HG03558 (cell line): ENCODE measurements around the gene OPHN1.

Source experiments
- ATAC-seq: cut with Tn5 transposase; IDR thresholded peaks from one replicate; pipeline ENCODE4 v1.9.1; 2021; ENCODE audit warnings: moderate number of reproducible peaks; ENCODE audit not compliant: unreplicated experiment; ENCODE audit errors: extremely low read depth

The OPHN1 gene

DNA sequence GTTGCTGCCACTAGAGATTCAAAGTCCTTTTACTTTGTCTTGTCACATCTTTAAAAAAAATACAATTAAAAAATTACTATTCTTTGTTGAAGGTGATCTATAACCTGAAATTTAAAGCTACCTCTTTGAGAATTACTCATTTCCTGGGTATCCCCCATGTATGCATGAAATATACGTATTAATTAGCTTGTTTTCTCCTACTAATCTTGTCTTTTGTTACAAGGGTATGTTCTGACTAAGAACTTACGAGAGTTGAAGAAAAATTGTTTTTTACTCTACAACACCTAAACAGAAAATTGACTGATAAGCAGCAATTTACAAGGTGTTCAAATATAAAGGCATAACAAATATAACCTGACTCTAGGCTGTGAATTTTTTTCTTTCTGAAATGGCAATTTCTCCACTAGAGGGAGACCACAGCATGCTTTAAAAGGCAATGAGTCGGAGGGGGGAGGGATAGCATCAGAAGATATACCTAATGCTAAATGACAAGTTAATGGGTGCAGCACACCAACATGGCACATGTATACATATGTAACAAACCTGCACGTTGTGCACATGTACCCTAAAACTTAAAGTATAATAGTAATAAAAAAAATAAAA, 249.6 kb downstream of the OPHN1 start:
- no peak for ATAC-seq

DNA sequence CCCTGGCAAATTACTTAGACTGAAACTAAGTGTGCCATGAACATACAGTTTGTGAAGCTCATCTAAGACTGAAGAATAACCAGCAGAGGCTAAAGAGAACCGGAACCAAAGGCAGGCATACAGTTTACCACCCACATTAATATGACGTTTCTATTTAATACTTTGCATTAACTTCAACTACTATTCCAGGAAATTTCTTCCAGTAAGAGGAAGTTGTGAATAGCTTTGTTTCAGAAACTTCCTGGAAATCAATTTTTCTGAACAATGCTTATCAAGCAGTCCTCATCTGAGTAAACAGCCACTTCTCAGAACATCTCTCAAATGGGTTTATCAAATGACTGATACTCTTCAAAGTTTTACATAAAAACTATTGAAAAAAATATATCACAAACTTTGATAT, 252.7 kb downstream of the OPHN1 start:
- ATAC-seq = no peak

DNA sequence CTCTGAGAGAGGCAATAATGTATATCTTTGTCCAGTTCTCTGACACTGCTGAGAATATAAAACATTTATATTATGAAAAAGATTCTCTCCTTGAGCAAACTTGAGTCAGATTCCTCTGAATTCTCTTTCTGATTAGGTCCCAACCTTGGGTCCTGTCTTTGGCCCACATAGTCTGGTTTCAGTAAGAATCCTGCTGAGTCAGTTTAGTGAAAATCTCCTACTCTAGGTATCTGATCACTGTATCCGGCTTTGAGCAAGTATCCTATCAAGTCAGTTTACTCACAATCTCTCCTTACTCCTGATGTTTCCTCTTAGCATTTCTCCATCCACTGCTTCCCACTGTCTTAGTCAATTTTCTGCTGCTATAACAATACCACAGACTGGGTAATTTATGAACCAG, 253.9 kb downstream of the OPHN1 start:
- ATAC-seq = no peak

DNA sequence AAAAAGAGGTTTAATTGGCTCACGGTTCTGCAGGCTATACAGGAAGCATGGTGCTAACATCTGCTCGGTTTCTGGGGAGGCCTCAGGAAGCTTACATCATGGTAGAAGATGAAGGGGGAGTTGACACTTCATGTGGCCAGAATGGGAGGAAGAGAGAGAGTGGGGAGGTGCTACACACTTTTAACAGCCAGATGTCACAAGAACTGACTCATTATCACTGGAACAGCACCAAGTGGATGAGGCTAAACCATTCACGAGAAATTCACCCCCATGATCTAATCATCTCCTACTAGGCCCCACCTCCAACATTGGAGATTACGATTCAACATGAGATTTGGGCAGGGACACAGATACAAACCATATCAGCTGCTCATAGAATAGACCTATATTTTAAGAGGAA, 255.8 kb downstream of the OPHN1 start:
- no peak for ATAC-seq

DNA sequence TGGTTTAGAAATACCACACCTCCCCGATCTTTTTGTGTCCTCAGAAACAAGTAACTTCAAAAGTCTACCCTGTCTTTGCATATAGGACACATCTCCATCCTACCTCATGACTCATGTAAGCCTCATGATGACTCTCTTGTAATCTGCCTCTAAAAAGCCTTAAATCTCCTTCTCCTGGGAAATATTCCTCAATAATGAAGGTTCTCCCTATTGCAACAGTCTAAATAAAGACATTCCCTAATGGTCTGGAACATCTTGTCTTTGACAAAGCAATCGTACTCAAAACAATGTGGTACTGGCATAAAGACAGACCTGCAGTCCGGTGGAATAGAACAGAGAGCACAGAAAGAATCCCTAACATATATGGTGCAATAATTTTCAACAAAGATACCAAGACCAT, 257.7 kb downstream of the OPHN1 start:
- ATAC-seq = no peak

DNA sequence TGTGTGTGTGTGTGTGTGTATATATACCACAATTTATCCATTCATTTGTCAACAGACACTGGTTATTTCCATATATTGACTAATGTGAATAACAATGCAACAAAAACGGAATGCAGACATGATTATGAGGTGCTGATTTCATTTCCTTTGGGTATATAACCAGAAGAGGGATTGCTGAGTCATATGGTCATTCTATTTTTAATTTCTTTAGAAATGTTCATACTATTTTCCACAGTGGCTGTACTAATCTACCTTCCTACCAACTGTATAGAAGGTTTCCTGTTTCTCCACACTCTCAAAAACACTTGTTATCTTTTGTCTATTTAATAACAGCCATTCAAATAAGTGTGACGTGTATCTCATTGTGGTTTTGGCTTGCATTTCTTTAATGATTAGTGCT, 269.9 kb downstream of the OPHN1 start:
- no peak for ATAC-seq

DNA sequence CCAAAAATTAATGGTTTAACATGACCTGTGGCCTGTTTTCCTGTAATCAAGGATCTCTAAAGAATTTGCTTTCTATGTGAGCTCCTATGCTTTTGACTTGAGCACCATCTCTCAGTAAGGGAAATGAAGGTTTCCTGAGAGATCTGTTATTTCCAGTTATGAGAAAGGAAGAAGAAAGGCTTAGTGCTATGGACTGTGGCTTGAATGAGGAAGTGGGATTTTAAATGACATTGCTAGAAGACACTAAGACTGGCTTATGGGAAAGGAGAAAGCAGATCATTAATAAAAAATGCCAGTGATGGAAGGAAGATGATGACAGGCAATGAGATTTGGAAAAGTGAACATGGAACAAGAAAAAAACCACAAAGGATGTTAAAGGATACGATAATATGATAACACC, 285.4 kb downstream of the OPHN1 start:
- no peak for ATAC-seq

DNA sequence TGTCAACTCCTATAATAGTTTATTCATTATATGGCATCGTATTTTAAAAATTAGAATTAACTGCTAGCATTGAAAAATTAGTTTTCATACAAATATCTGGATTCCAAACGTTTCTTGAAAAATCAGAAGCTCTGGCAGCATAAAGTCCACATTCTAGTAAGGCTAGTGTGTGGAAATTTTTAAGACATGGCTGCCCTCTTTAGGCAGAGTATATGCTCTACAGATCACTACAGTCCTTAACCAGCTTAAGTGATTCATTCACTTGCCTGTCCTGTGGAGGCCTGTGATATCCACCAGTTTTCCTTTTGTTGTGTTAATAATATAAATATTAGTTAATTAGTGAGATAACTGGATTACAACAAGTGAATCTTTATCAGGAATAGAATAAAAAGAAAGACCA, 287.2 kb downstream of the OPHN1 start:
- ATAC-seq = no peak

DNA sequence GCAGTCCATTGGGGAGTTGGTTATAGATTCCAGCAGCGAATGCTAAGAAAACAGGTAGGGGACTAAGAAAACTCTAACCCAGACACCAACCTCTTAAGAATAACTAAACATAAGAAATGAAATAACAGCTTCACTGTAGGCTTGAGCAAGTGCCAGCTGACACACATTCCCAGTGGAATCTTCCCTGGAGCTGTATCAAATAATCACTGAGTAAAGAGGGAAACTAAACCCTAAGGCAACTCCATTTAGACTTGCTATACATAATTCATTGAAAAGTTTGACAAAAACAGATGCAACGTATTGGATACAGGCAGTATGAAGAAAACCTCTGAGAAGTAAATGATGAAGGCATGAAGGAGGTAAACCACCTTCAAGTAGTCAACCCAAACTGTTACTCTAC, 293.5 kb downstream of the OPHN1 start:
- no peak for ATAC-seq

DNA sequence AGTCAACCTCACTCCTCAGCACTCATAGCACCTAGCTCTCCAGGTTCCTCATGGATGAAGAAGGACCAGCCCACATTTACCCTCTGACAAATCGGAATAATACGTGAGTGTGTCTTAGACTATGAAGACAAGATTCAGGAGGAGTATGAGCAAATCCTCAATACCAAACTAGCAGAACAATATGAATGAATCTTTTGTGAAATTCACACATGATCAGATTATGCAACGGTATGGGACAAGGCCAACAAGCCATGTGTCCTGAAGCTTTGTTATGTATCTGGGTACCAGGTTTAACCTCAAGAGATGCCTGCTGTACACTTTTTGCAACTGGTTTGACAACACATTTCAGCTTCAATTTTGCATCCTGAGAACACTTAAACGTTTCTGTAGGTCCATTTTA, 300.1 kb downstream of the OPHN1 start:
- ATAC-seq = no peak

DNA sequence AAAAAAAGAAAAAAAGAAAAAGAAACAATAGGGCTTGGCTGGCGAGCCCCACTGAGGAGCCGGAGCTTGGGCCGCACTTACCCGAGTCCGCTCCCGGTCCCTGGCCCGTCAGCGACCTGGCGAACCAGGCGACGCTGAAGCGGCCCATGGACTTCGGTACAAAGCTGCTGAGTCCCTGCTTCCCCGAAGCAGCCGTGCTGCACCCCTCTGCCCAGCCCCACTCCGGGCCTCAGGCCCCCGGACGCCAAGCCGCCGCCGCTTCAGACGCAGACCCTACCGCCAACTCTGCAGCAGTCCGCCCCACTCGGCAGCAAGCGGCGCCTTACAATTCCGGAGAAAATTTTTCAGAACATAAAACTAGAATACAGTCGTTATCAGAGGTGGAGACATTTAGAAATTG, 300.5 kb downstream of the OPHN1 start:
- no peak for ATAC-seq

DNA sequence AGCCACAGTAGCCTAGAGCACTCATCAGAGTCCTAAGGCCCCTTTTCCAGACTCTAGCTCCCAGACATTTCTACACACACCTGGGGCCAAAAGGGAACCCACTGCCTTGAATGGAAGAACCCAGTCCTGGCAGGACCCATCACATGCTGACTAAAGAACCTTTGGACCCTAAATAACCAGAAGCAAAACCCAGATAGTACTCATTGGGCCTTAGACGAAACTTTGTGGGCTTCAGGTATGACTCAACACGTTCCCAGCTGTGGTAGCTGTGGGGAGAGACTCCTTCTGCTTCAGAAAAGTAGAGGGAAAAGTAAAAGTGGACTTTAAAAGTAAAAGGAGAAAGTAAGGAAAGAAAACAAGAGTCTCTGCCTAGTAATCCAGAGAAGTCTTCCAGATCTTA, 311.5 kb downstream of the OPHN1 start:
- ATAC-seq = no peak

DNA sequence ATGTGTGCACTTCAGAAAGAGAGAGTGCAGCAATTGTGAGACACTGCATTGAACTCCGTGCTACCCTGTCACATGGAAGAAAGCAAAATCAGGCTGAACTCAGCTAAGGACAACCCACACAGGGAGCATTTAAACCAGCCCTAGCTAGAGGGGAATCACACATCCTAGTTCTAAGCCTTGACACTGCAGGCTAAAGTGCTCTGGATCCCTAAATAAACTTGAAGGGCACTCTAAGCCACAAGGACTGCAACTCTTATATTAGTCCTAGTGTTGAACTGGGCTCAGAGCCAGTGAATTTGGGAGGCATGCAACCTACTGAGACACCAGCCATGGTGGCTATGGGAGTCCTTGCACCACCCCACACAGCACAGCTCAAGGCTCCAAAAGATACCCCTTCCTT, 311.9 kb downstream of the OPHN1 start:
- ATAC-seq = no peak

DNA sequence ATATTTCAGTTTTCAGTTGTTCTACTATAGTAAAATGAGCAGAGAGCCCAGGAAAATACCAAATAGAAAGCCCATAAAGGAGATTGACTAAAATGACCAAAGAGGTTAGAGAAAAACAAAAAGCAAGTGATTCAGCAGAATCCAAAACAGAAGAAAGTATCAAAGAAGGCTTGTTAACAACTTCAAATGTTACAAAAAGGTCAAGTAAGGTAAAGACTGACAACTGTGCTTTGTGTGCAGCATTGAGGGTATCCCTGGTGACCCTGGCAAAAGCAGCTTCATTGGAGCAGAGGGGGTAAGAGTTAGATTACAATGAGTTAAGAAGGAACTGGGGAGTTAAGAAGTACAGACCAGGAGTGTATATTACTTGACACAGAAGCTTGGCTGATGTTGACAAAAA, 317.9 kb downstream of the OPHN1 start:
- ATAC-seq = no peak

DNA sequence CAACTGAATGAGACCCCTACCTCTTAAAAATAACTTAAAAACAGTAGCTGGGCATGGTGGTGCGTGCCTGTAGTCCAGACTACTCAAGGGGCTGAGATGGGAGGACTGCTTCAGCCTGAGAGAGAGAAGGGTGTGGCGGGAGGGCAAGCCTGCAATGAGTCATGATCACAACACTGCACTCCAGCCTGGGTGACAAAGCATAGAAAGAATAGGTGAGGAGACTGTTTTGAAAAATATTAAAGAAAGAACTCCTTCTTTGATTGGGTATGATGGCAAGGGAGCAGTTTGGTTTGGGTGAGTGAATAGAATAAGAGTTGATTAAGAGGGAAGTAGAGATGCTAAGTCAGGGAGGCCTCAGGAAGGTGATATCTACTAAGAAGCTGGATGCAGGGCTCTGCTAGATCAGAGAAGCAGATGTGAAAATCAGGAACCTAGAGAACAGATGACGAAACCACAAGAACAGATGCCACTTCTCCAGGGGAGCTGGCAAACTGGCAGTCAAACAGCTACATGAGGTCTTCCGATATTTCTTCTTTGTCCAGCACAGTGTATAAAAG, 318.6 kb downstream of the OPHN1 start:
- ATAC-seq = no peak

DNA sequence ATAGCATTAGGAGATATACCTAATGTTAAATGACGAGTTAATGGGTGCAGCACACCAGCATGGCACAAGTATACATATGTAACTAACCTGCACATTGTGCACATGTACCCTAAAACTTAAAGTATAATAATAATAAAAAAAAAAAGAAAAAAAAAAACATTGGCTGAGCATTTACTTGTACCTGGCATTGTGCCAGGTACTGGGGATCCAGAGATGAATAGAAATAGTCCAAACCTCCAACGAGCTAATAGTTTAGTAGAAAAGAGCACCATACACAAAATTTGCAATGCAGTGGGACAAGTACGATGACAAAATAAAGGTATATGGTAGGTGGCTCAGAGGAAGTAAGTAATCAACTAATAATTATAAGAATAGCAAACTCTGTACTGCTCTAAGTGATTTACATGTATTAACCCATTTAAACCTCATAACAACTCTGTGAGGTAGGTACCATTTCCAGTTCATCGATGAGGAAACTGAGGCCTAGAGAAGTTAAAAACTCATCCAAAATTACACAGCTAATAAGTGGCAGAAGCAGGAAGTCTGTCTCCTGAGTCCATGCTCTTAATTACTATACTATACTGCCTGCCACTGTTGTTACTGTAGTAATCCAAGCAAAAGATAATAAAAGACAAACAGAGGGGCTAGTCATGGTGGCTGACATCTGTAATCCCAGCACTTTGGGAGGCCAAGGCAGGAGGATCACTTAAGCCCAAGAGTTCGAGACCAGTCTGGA, 319.3 kb downstream of the OPHN1 start:
- no peak for ATAC-seq

DNA sequence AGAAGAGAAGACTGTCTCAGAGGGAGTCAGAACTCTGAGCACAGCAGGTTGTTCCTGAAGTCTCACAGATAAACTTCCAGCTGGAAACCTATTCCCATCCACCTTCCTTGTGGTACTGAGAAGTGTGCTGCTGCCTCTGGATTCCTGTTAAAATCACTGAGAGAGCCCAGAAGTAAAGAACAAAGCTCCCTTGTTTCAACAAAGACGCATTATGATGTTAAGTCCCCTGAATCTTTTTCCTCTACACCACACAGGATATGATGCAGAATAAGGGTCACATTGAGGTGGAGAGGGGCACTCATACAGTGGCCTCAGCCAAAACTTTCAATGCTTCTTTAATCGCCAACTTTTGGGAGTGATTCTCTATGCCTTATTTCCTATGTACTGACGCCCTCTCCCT, 321.0 kb downstream of the OPHN1 start:
- no peak for ATAC-seq

DNA sequence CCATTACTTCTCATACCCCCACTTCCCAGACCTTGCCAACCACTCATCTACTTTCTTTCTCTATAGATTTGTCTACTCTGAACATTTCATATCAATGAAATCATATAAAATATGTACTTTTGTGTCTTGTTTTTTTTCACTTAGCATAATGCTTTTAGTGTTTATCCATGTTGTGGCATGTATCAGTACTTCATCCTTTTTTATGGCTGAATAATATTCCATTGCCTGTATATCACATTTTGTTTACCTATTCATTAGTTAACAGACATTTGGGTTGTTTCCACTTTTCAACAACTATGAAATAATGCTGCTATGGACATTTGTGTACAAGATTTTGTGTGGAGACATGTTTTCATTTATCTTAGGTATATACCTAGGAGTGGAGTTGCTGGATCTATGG, 324.1 kb downstream of the OPHN1 start:
- ATAC-seq = no peak

DNA sequence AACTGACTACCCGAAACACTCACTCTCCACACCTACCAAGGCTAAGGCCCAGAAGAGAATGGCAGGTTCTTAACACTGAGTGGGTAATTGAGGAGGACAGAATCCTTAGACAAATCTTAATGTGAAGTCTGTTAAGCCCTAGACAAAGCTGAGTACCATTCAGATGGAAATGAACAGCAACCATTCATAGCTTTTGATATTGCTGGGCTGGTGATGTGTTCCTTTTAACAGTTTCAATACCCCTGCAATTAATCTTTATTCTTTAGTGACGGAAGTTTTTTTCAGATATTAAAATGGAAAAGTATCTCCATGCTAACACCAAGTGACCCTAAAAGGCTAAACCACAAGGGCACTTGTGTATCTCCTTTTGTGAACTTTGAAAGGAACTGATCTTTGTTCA, 334.9 kb downstream of the OPHN1 start:
- ATAC-seq = no peak

DNA sequence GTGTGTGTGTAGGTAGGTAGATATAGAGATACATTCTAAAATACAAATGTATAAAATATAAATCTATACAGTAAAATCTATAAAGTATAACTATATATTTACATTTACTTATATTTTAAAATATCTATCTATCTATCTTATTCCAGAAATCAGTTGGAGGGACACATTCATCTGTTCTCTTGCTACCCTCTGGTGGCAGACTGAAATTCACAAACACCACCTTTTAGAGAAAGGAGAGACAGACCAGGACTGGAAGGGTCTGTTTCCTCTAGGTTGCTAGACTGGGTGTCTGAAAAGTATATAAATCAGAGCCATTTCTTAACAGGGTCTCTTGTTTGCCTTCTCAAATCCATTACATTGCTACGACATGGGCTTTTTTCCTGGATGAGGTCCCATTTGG, 343.0 kb downstream of the OPHN1 start:
- ATAC-seq = no peak

DNA sequence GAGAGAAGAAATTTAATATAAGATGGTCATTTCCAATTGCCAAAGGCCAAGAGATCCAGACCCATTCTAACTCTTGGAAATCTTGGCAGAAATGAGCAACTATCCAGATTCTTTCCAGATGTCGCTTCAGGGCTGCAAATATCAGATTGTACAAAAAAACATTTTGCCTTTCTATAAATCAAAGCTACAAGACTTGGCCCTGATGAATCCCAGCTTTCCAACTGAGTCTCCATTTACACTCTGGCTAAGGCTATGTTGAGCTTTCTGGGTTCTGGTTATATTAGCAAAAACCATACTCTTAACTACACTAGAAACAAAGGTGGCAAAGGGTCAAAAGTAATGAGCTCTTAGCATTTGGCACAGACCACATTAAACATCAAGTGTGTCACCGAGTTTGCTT, 345.8 kb downstream of the OPHN1 start:
- no peak for ATAC-seq

DNA sequence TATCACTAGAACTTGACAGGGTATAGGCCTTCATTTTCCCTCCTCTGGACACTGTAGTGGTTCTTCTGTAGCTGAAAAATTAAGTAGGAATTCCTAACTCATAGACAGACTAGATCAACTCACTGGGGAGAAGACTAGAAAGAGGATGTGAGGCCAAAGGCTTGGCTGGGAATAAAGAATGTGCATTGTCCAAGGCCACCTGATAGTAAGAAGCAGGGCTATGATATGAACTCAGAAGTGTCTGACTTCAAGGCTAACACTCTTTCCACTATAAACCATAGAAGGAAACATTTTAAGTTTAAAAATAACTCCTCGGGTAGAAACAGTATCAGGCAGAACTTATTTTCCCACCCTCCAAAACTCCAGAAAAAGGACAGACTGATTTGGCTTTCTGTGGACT, 346.6 kb downstream of the OPHN1 start:
- no peak for ATAC-seq
